Stimulated activated naive CD8-positive, alpha-beta T cell treated with anti-CD3 and anti-CD28 coated beads, Interleukin-15, amount 100 ng/mL, for 72 hours (primary cell): ENCODE measurements around the gene SLC38A10.
"Not testable (repeated sequence)": the region's sequence is repeated elsewhere in the genome, so short reads cannot be mapped to it uniquely, and the experiment has no call there.

Experiments
- ATAC-seq: fragments of 150-1000 bp; cut with Tn5 transposase; 2 replicates; pipeline ENCODE4 v1.10.0; 2021; ENCODE audit warnings: mild to moderate bottlenecking, moderate library complexity
- DNase-seq, 2 donors: peaks; one replicate each; pipeline ENCODE4 v3.0.0; 2021 to 2022
- H3K27ac Mint-ChIP-seq, 2 donors: one replicate each; pipeline ENCODE4 v1.8.0; 2022; ENCODE audit warnings: mild to moderate bottlenecking in 2 of 2, mixed read lengths in 2 of 2, moderate library complexity in 2 of 2
- H3K27me3 Mint-ChIP-seq: one replicate; pipeline ENCODE4 v1.8.0; 2022; ENCODE audit warnings: mixed read lengths
- H3K4me1 Mint-ChIP-seq: one replicate; pipeline ENCODE4 v1.8.0; 2022; ENCODE audit warnings: mild to moderate bottlenecking, mixed read lengths
- H3K4me3 Mint-ChIP-seq, 2 donors: one replicate each; pipeline ENCODE4 v1.8.0; 2022; ENCODE audit warnings: mild to moderate bottlenecking in 2 of 2, mixed read lengths in 2 of 2, moderate library complexity in 1 of 2
- H3K9me3 Mint-ChIP-seq, 2 donors: one replicate each; pipeline ENCODE4 v1.8.0; 2022; ENCODE audit warnings: mixed read lengths in 2 of 2

SLC38A10 gene

GRCh38 chr17:81322271-81323082, 27.4 kb upstream of the SLC38A10 start:
- H3K27ac Mint-ChIP-seq: no peak overlapping the region
- no peaks in the 10 kb centered on the region for H3K27me3 Mint-ChIP-seq
- ATAC-seq (peak; percentile 78), DNase-seq (peak; percentile 33 to 53)
- no peak overlapping the region for H3K4me3 Mint-ChIP-seq
- H3K9me3 Mint-ChIP-seq: no peaks in the 10 kb centered on the region
- H3K4me1 Mint-ChIP-seq: no peaks in the 10 kb centered on the region

- DNase-seq: no peak
- no peaks in the 10 kb centered on the region for H3K9me3 Mint-ChIP-seq
- H3K27me3 Mint-ChIP-seq: peaks cover 7% of the 10 kb centered on the region
- H3K4me3 Mint-ChIP-seq: no peak overlapping the region
- no peaks in the 10 kb centered on the region for H3K4me1 Mint-ChIP-seq
- ATAC-seq: no peak
- no peak overlapping the region for H3K27ac Mint-ChIP-seq
These were observed 23.0 kb upstream of the SLC38A10 start for GRCh38 chr17:81317961-81318605.

GRCh38 chr17:81317530-81317821, 22.4 kb upstream of the SLC38A10 start:
- no peaks in the 10 kb centered on the region for H3K9me3 Mint-ChIP-seq
- ATAC-seq: no peak
- no peak overlapping the region for H3K4me3 Mint-ChIP-seq
- H3K4me1 Mint-ChIP-seq: no peaks in the 10 kb centered on the region
- H3K27me3 Mint-ChIP-seq: peaks cover 8% of the 10 kb centered on the region
- no peak overlapping the region for H3K27ac Mint-ChIP-seq
- no peak for DNase-seq

GRCh38 chr17:81315885-81316391, 20.8 kb upstream of the SLC38A10 start:
- ATAC-seq (no peak), DNase-seq (no peak)
- Mint-ChIP-seq H3K4me1 (no peaks in the 10 kb centered on the region), H3K27ac (no peak overlapping the region), H3K4me3 (no peak overlapping the region), H3K9me3 (no peaks in the 10 kb centered on the region), H3K27me3 (peaks cover 19% of the 10 kb centered on the region)

GRCh38 chr17:81315129-81315884, 20.2 kb upstream of the SLC38A10 start:
- no peaks in the 10 kb centered on the region for H3K9me3 Mint-ChIP-seq
- H3K4me1 Mint-ChIP-seq: no peaks in the 10 kb centered on the region
- H3K27ac Mint-ChIP-seq: peak overlapping the region in 1 of 2 donors; percentile 42
- no peak overlapping the region for H3K4me3 Mint-ChIP-seq
- peak; percentile 15 for ATAC-seq
- no peak for DNase-seq
- H3K27me3 Mint-ChIP-seq: peaks cover 25% of the 10 kb centered on the region

GRCh38 chr17:81314398-81315081, 19.4 kb upstream of the SLC38A10 start:
- H3K4me3 Mint-ChIP-seq: no peak overlapping the region
- H3K9me3 Mint-ChIP-seq: no peaks in the 10 kb centered on the region
- H3K27ac Mint-ChIP-seq: no peak overlapping the region
- H3K4me1 Mint-ChIP-seq: peaks cover 1% of the 10 kb centered on the region
- peaks cover 29% of the 10 kb centered on the region for H3K27me3 Mint-ChIP-seq
- no peak for ATAC-seq
- DNase-seq: no peak

- Mint-ChIP-seq H3K27ac (no peak overlapping the region), H3K4me3 (no peak overlapping the region), H3K4me1 (peaks cover 8% of the 10 kb centered on the region), H3K9me3 (no peaks in the 10 kb centered on the region), H3K27me3 (peaks cover 36% of the 10 kb centered on the region)
- DNase-seq (no peak), ATAC-seq (peak; percentile 42)
These were observed 18.8 kb upstream of the SLC38A10 start for GRCh38 chr17:81313776-81314397.

GRCh38 chr17:81312624-81313325, 17.7 kb upstream of the SLC38A10 start:
- ATAC-seq (no peak), DNase-seq (no peak)
- H3K27me3 Mint-ChIP-seq: peaks cover 37% of the 10 kb centered on the region
- H3K4me1 Mint-ChIP-seq: peaks cover 9% of the 10 kb centered on the region
- H3K9me3 Mint-ChIP-seq: no peaks in the 10 kb centered on the region
- H3K27ac Mint-ChIP-seq: no peak overlapping the region
- no peak overlapping the region for H3K4me3 Mint-ChIP-seq

- peaks cover 37% of the 10 kb centered on the region for H3K27me3 Mint-ChIP-seq
- no peak overlapping the region for H3K27ac Mint-ChIP-seq
- no peak overlapping the region for H3K4me3 Mint-ChIP-seq
- no peaks in the 10 kb centered on the region for H3K9me3 Mint-ChIP-seq
- ATAC-seq (no peak), DNase-seq (no peak)
- H3K4me1 Mint-ChIP-seq: peaks cover 9% of the 10 kb centered on the region
These were observed 16.8 kb upstream of the SLC38A10 start for GRCh38 chr17:81311946-81312345.

- H3K27ac Mint-ChIP-seq: peak overlapping the region in 1 of 2 donors; percentile 21
- peaks cover 9% of the 10 kb centered on the region for H3K4me1 Mint-ChIP-seq
- H3K27me3 Mint-ChIP-seq: peaks cover 37% of the 10 kb centered on the region
These were observed 15.9 kb upstream of the SLC38A10 start for GRCh38 chr17:81310949-81311550.

GRCh38 chr17:81309859-81310839, 15.0 kb upstream of the SLC38A10 start:
- DNase-seq (no peak), ATAC-seq (no peak)
- H3K4me1 Mint-ChIP-seq: peaks cover 9% of the 10 kb centered on the region
- H3K27me3 Mint-ChIP-seq: peaks cover 37% of the 10 kb centered on the region
- H3K27ac Mint-ChIP-seq: no peak overlapping the region
- no peak overlapping the region for H3K4me3 Mint-ChIP-seq
- H3K9me3 Mint-ChIP-seq: no peaks in the 10 kb centered on the region

More at GRCh38 chr17:81310949-81311550, 15.9 kb upstream of the SLC38A10 start:
- no peak overlapping the region for H3K4me3 Mint-ChIP-seq
- ATAC-seq (no peak), DNase-seq (no peak)
- H3K9me3 Mint-ChIP-seq: no peaks in the 10 kb centered on the region

- no peak overlapping the region for H3K27ac Mint-ChIP-seq
- H3K27me3 Mint-ChIP-seq: peaks cover 37% of the 10 kb centered on the region
- DNase-seq (peak in 1 of 2 donors; percentile 25), ATAC-seq (peak; percentile 44)
- H3K4me3 Mint-ChIP-seq: no peak overlapping the region
- H3K4me1 Mint-ChIP-seq: peaks cover 9% of the 10 kb centered on the region
- no peaks in the 10 kb centered on the region for H3K9me3 Mint-ChIP-seq
These were observed 14.2 kb upstream of the SLC38A10 start for GRCh38 chr17:81309140-81309858.

GRCh38 chr17:81308784-81309139, 13.7 kb upstream of the SLC38A10 start:
- not testable (repeated sequence) for DNase-seq, H3K4me3 Mint-ChIP-seq, H3K9me3 Mint-ChIP-seq, H3K4me1 Mint-ChIP-seq, ATAC-seq
- peaks cover 37% of the 10 kb centered on the region for H3K27me3 Mint-ChIP-seq
- H3K27ac Mint-ChIP-seq: peak overlapping the region in 1 of 2 donors; percentile 54
